Measurements from ENCODE around the gene ACSS3.

GRCh38 chr12:81081726-81082125, 3.8 kb downstream of the ACSS3 start:
- TF ChIP-seq CTCF (IDR thresholded peaks at IDR 0.05) (no peak), POLR2AphosphoS5 (IDR thresholded peaks at IDR 0.05) (no peak)

Measured in breast epithelium (tissue), 3 donors.